Fibroblast of lung (primary cell): Measurements from ENCODE around the gene VAMP1. TPM values are rescaled to one million over a fixed set of nuclear protein-coding genes. Genes with fewer than 3 reads are reported as not detected.

Experiments used
- DNase-seq, 2 donors: peaks; one replicate each; pipeline versions ENCODE4 v3.0.0 to v3.0.0-alpha.2; 2010; ENCODE audit warnings: low read depth in 2 of 2
- H2AFZ ChIP-seq: 2 replicates; pipeline ENCODE4 v1.5.1; 2012; ENCODE audit warnings: low read length, control low read depth, inconsistent platforms
- H3K27ac ChIP-seq: 2 replicates; pipeline ENCODE4 v1.5.1; 2011; ENCODE audit warnings: low read length, control low read depth; ENCODE audit not compliant: insufficient read depth
- H3K27me3 ChIP-seq: 2 replicates; pipeline ENCODE4 v1.5.1; 2011; ENCODE audit warnings: mild to moderate bottlenecking, low read length; ENCODE audit not compliant: control insufficient read depth, insufficient read depth
- H3K36me3 ChIP-seq: 2 replicates; pipeline ENCODE4 v1.5.1; 2011; ENCODE audit warnings: low read length; ENCODE audit not compliant: control insufficient read depth, insufficient read depth
- H3K4me1 ChIP-seq: 2 replicates; pipeline ENCODE4 v1.5.1; 2011; ENCODE audit warnings: low read length; ENCODE audit not compliant: control insufficient read depth, insufficient read depth; ENCODE audit errors: extremely low read depth
- H3K4me2 ChIP-seq: 2 replicates; pipeline ENCODE4 v1.5.1; 2011; ENCODE audit warnings: low read length, control low read depth; ENCODE audit not compliant: insufficient read depth; ENCODE audit errors: extremely low read depth
- H3K4me3 ChIP-seq, 4 experiments: fragments of 200-600 bp in 1 of 4; sonication (generic) in 1 of 4; replicated peaks in 1 of 4; 2 replicates each; pipeline ENCODE4 v1.5.1; 2011 to 2016; ENCODE audit warnings: low read length in 4 of 4, low read depth in 3 of 4, mild to moderate bottlenecking in 3 of 4, control low read depth in 2 of 4, inconsistent platforms in 1 of 4, mixed read lengths in 1 of 4; ENCODE audit not compliant: insufficient read depth in 1 of 4; ENCODE audit errors: control extremely low read depth in 1 of 4
- H3K79me2 ChIP-seq: 2 replicates; pipeline ENCODE4 v1.5.1; 2012; ENCODE audit warnings: mild to moderate bottlenecking, low read length, inconsistent platforms; ENCODE audit not compliant: control insufficient read depth, insufficient read depth
- H3K9ac ChIP-seq: 2 replicates; pipeline ENCODE4 v1.5.1; 2011; ENCODE audit warnings: mild to moderate bottlenecking, low read length, control low read depth; ENCODE audit not compliant: insufficient read depth
- H3K9me3 ChIP-seq: 2 replicates; pipeline ENCODE4 v1.5.1; 2012; ENCODE audit warnings: low read depth, low read length; ENCODE audit not compliant: control insufficient read depth, insufficient read depth
- H4K20me1 ChIP-seq: 2 replicates; pipeline ENCODE4 v1.5.1; 2011; ENCODE audit warnings: low read length; ENCODE audit not compliant: control insufficient read depth, insufficient read depth; ENCODE audit errors: extremely low read depth
- EZH2 ChIP-seq: IDR thresholded peaks from 2 replicates; pipeline ENCODE4 v1.5.1; 2012; ENCODE audit warnings: low read length, control low read depth, mild to moderate bottlenecking; ENCODE audit errors: missing control alignments
- polyA plus RNA-seq, 2 donors: library from polyadenylated mRNA; depleted of rRNA in 1 of 2; stranded (reverse) in 1 of 2; unstranded in 1 of 2; fragments of >200 nt; gene quantifications; 2 replicates each; pipeline ENCODE4 v1.2.1, GENCODE V29; 2011 to 2012; ENCODE audit warnings: missing spikeins in 1 of 2
- total RNA-seq: library from RNA; depleted of rRNA; stranded (reverse); fragments of >200 nt; gene quantifications from 2 replicates; pipeline ENCODE4 v1.2.1, GENCODE V29; 2014
- TF ChIP-seq, protein P1 (sequence below), 2 donors: IDR thresholded peaks in 1 of 2; conservative IDR thresholded peaks in 1 of 2; 1 replicate in 1 of 2; 2 replicates in 1 of 2; pipeline ENCODE4 v1.5.1; 2011 to 2012; ENCODE audit warnings: low read length in 2 of 2, control low read depth in 1 of 2, inconsistent platforms in 1 of 2, low read depth in 1 of 2, mild to moderate bottlenecking in 1 of 2

The VAMP1 gene
- total and polyA plus RNA-seq, 2 donors (not counting 1 experiment from before 2014, with no cell fraction given), result 14.9 to 20.3 TPM

DNA sequence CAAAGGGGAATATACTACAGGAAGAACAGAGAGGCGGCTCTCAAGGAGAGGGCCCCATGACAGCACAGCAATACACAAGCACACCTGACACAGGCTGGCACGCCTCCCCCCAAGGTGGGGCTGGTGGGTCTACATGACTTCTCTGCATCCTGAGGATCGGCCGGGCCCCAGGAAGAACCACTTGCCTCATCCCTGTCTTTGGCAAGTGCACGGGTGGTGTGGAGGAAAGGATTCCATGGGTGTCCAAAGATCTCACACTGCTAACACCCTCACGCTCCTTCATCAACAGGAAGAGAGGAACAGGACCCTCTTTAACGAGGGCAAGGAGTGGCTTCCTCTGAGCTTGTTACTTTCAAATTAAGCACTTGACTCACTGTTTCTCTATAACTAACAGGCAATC is 7.3 kb downstream of the VAMP1 start:
- H2AFZ ChIP-seq, result no peak overlapping the region
- no peak overlapping the region for H3K4me2 ChIP-seq
- no peaks in the 10 kb centered on the region for H4K20me1 ChIP-seq
- H3K4me3 ChIP-seq, result no peak overlapping the region
- no peaks in the 10 kb centered on the region for H3K9me3 ChIP-seq
- peaks cover 2% of the 10 kb centered on the region for H3K79me2 ChIP-seq
- DNase-seq, result no peak
- H3K27me3 ChIP-seq, result no peaks in the 10 kb centered on the region
- H3K4me1 ChIP-seq, result peaks cover 4% of the 10 kb centered on the region
- no peak overlapping the region for H3K9ac ChIP-seq
- no peak overlapping the region for H3K27ac ChIP-seq
- no peak for TF ChIP-seq EZH2
- TF ChIP-seq, protein P1, sequence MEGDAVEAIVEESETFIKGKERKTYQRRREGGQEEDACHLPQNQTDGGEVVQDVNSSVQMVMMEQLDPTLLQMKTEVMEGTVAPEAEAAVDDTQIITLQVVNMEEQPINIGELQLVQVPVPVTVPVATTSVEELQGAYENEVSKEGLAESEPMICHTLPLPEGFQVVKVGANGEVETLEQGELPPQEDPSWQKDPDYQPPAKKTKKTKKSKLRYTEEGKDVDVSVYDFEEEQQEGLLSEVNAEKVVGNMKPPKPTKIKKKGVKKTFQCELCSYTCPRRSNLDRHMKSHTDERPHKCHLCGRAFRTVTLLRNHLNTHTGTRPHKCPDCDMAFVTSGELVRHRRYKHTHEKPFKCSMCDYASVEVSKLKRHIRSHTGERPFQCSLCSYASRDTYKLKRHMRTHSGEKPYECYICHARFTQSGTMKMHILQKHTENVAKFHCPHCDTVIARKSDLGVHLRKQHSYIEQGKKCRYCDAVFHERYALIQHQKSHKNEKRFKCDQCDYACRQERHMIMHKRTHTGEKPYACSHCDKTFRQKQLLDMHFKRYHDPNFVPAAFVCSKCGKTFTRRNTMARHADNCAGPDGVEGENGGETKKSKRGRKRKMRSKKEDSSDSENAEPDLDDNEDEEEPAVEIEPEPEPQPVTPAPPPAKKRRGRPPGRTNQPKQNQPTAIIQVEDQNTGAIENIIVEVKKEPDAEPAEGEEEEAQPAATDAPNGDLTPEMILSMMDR (conservative IDR thresholded peaks at IDR 0.05 in 1 of 2, IDR thresholded peaks at IDR 0.05 in 1 of 2; ENCODE audit: low read depth in 1 of 2, low read length in 2 of 2), result no peak
- peaks cover 29% of the 10 kb centered on the region for H3K36me3 ChIP-seq

DNA sequence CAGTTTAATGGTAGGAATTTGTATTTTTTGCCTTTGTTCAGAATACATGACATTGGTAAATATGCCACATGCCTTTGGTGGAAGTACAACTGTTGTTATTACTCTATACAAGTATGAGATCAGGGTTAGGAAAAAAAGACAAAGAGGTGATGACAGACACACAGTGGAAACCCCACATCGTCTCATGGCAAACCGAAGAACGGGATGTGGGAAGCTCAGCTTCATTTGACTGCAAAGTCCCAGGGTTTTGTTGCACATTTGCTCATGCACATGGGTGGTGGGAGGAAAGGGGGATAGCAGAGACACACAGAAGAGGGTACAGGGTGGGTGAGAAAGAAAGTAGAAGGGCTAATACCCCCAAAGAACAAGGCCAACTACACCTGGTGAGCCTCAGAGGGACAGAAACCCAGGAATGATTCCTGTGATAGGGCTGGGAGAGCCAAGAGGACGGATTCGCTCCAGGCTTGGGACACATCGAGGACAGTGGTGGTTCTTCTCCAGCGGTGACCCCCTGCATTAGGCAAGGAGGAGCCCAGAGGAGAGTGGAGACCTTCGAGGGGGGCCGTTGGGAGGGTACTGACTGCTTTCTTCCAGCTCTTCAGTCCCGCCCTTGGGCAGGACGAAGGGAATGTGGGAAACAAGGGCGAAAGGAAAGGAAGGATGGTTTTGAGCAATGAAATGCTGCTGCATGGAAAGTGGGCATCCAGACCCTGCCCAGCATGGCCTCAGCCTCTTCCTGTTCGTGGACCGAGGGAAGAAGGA is 8.1 kb downstream of the VAMP1 start:
- Histone ChIP-seq H3K4me3 (no peak overlapping the region), H3K36me3 (peaks cover 33% of the 10 kb centered on the region), H3K4me2 (no peak overlapping the region), H3K9me3 (no peaks in the 10 kb centered on the region), H3K79me2 (no peaks in the 10 kb centered on the region), H3K4me1 (no peaks in the 10 kb centered on the region), H3K9ac (no peak overlapping the region), H3K27me3 (no peaks in the 10 kb centered on the region), H3K27ac (no peak overlapping the region), H4K20me1 (no peaks in the 10 kb centered on the region), H2AFZ (no peak overlapping the region)
- TF ChIP-seq, protein P1 (conservative IDR thresholded peaks at IDR 0.05 in 1 of 2, IDR thresholded peaks at IDR 0.05 in 1 of 2; ENCODE audit: low read depth in 1 of 2, low read length in 2 of 2), result no peak
- TF ChIP-seq EZH2, result no peak
- no peak for DNase-seq

DNA sequence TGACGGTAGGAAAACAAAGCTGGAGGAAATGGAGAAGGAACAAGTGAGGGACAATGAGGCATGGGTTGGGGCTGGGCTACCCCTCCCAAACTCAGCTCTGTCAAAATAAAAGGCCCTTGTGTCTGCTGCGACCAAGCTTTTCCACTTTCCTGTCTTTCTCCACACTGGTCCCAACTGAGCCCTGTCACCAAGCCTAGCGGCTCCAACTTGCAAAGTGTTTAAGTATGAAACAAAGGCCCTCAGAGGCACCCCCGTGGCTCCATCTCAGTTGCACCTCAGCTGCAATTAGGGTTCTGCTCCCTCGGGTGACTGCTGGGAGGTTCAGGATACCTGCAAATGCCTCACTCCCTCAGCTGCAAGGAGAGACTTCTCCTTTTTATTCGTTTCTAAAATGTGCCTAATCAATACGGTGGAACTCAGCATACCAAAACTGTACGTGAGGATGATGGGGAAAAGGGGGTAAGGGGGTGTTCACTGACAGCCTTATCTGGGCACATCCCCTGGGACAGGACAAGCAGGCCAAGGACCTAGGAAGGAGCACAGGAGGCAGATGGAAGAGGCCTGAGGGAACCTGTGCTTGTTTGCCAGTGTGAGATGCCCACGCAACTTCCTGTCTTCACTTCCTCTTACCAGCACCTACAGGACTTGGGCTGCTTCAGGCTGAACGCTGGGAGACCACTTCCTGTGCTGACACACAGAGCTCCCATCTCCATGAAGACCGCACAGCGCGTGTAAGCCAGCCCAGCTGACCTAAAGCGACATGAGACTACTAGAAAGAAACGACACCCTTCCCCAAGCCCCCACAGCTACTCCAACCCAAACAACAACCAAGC is 8.9 kb downstream of the VAMP1 start:
- no peak overlapping the region for H3K4me2 ChIP-seq
- TF ChIP-seq EZH2, result no peak
- TF ChIP-seq, protein P1 (conservative IDR thresholded peaks at IDR 0.05 in 1 of 2, IDR thresholded peaks at IDR 0.05 in 1 of 2; ENCODE audit: low read depth in 1 of 2, low read length in 2 of 2), result no peak
- no peak overlapping the region for H2AFZ ChIP-seq
- peak overlapping the region; percentile 30 for H3K27ac ChIP-seq
- no peak overlapping the region for H3K4me3 ChIP-seq
- peaks cover 38% of the 10 kb centered on the region for H3K36me3 ChIP-seq
- H3K79me2 ChIP-seq, result no peaks in the 10 kb centered on the region
- DNase-seq, result no peak
- no peak overlapping the region for H3K9ac ChIP-seq
- H4K20me1 ChIP-seq, result no peaks in the 10 kb centered on the region
- H3K9me3 ChIP-seq, result no peaks in the 10 kb centered on the region
- no peaks in the 10 kb centered on the region for H3K27me3 ChIP-seq
- no peaks in the 10 kb centered on the region for H3K4me1 ChIP-seq
